HG03066 (cell line): Measurements from ENCODE around the gene LASP1.

ENCODE experiments used
- ATAC-seq: cut with Tn5 transposase; IDR thresholded peaks from one replicate; pipeline ENCODE4 v1.9.1; 2021; ENCODE audit warnings: low read depth; ENCODE audit not compliant: unreplicated experiment

LASP1 gene

GRCh38 chr17:38868817-38869525, 887 bp upstream of the LASP1 start:
- peak; percentile 29 for ATAC-seq

DNA sequence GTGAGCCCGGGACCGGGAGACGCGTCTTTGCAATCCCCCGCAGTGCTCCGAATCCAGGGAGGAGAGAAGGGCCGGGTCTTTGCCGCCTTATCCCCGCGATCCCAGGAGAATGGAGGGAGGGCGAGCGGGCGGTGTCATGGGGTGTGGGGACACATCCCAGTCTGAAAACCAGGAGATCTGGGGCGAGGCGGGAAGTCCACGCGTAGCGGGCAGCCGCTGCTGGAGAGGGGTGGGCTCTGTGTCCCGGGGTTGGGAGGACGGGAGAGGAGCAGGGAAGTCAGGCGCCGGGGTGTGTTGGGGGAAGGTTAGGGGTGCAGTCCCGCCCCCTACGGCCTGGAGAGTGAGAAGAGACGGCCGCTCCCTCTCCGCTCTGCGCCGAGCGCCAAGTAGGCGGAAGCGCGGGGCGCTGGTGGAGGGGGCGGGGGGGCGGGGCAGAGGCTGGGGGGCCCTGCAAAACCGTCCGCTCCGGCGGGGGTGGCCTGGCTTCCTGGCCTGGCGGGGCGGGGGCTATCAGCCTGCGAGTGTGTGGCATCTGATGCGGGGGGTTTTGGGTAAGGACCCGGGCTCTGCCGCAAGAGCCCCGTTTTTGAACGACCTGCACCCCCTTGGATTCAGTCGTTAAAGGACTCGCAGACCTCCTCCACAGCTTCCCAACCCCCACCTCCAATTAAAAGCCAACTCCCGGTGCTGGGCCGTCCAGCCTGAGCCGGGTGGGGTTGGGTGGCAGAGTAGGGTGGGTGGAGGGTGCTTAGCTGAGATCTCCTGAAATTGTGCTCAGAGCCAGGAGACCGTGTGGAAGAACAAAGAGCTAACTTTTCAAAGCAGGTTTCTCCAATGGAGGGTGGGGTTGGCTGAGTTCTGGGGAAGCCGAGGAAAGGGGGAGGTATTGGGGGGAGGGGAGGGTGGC, 654 bp downstream of the LASP1 start:
- ATAC-seq: peak; percentile 24

DNA sequence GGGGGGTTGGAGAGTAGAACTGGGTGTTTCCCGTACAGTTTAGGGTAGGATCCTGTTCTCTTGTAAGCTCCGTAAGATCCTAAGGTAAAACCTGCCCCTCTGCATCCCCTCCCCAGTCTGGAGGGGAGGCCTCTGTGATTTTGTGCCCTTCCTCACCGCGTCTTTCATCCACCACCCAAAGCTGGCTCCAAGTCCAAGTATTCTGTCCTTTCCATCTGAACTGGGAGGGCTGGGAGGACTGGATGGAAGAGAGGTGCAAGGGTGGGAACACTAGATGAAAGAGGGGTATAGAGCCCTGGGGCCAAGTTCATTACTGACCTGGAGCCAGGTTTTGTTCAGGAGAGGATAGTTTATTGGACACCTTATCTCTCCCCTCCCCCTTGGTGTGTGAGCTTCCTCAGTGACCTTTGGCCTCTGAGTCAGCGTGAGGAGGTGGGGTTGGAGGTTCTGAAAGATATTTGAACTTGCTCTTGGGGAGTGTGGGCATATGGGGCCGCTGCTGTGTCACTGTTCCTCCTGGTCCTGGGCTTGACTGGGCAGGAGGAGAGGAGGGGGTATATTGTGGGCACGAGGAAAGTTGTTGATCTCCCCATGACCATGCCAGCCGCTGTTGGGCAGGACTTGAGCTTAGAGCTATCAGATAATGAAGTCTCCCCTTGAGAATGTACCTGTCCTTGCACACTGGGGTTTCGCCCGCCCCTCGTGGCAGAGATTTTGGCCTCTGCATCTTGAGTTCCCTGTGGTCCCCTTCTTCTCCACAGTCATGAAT, 1.6 kb downstream of the LASP1 start:
- ATAC-seq: no peak

- ATAC-seq: no peak
Observed at GRCh38 chr17:38872027-38872511, 2.2 kb downstream of the LASP1 start.

- no peak for ATAC-seq
Observed at GRCh38 chr17:38872671-38873385, 3.0 kb downstream of the LASP1 start.

DNA sequence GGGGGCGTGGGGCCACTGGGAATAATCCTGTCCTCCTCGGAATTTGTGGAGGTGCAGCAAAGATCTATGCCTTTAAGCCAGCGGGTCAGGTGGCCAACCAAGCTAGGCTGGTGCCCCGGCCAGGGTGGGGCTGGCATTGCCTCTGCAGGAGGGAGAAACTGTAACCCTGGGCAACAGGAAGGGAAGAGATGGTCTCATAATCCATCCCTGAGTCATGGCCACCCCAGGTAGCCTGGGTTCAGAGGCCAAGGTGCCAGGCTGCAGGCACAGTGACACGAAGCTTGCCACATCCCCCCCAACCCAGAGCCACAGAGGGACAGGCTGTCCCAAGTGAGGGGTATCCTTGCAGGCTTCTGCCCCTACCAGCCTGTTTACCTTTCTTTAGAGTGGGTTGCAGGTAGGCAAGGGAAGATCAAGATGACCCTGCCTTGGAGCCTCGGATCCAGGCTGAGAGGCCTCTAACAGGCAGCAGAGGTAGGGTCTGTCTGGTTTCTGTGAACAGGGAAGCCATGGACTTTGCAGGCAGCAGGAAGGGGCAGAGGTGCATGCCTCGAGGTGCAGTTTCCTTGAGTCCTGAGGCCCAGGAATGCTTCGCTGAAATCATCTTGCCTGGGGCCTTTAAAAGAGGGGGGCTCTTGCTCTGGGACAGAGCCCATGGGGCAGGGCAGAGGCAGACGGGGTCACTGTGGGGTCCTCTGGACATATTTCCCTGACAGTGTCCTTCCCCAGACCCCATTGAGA, 4.0 kb downstream of the LASP1 start:
- ATAC-seq: no peak

DNA sequence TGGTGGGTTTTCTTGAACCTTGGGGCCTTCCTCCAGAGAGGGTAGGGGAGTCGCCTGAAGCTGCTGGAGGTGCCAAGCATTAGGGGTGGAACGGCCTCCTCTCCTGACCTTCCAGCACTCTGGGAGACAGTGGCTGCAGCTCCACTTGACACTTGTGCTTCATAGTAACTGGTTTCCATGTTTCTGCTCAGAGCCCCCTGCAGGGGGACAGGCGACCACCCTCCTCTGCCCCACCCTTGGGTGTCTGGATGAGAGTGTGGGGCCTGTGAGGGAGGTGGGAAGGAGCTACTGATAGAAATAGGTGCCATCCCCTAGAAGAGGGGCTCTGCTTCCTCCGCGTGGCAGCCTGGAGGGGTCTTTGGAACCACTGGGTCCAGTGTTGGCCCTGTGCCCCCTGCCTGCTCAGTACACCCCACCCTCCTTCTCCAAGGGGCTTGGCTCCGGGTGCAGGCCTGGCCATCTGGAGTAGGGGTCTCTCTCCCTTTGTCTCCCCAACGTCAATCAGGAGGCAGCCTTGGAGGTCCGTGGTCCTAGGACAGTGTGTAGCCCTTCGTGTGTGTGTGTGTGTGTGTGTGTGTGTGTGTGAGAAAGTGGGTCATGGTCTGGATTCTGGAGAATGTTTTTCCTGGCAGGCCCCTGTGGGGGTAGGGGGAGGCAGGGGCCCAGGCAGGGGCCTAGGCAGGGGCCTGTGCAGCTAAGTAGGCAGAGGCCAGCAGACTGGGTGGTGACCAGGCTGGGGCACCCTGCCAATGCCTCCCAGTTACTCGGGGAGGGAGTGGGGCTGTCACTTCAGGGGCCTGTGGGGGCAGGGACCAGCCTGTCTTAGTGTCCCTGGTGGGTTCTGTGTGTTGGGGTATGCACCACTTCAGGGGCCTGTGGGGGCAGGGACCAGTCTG, 4.9 kb downstream of the LASP1 start:
- ATAC-seq: no peak

GRCh38 chr17:38875477-38876075, 5.7 kb downstream of the LASP1 start:
- ATAC-seq: no peak

DNA sequence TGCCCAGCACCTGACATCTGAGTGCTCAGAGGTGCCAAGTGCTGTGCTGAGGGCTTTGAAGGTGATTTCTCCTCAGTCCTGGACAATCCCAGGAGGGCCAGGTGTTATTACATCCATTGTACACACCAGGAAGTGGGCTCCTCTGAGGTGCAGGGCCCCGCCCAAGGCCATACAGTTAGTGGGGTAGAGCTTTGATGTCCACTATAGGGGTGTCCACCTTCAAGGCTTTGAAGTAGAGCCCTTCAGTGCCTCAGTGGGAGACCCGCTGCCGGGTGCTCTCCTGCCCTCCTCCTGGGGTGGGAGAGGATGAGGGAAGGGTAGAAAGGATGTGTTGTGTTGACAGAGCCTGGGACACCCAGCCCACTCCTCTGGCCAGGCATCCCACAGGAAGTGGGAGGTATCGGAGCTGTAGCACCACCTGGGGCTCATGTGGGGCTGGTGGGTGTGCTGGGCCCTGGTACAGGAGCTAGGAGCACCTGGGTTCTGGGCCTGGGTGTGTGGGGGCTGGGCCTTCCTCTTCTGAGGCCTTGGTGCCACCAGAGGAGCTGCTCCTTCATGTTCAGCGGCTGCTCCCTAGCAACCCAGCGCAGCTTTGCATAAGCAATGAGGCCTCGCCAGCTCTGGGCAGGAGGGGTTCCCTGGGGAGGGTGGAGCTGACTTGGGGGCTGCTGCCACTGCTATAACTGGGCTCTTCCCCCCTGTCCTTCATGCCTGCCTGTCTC, 7.4 kb downstream of the LASP1 start:
- ATAC-seq: no peak

DNA sequence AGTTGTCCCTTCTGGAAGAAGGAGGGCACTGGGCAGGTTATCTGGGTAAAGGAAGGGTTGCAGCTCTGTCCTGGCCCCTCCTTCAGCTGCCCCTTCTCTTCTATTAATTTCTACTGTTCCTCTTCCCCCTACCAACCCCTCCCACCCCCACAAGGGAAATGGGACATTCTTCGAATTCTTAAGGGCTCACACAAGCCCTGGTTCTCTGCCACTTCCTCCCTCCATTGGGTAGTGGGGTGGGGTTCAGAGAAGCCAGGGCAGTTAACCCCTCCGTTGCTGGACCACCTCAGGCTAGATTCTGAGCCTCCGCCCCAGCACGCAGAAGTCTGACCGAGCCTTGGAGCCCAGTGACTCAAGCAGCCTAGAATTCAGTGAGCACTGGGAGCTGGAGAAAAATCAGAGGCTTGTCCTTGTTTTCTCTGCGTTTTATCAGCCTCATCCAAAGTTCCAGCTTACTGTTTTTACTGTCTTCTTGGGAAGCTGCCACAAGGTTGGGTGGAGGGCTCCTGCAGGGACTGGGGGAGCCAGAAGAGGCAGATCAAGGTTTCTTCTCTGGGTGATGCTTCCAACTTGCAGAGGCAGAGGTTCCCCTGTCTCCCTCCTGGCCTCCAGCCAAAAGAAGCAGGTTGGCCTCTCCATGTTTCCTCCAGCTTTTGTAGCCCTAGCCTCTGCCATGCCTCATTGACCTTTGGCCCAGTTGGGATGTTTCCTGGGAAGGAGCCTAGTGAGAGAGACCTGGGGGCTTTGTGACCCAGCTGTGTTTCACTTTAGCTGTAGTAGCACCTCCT, 10.2 kb downstream of the LASP1 start:
- no peak for ATAC-seq

DNA sequence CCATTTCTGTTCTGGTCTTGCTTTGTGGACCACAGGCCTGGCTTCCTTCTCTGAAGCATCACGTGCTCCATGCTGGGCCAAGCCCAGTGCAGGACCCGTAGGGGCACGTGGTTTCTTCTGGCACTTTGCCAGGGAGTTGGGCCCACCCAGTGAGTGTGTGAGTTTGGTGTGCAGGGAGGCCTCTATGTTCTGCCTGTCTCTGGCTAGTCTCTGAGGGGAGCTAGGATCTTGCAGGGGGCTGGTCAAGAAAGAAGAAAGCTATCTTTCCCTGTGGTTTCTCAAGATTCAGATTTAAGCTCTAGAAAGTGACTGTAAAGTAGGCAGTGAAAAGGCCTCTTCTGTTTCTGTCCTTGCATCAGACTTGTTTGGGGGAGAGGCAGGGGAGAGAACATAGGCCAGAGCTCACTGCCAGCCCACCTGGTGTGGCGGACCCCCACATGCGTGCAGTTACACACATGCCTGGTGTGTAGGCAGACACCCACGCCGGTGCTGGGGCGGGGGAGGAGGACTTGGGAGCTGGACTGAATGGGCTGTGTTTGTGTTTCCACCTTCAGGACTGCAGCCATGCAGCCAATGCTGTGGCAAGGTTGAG, 11.8 kb downstream of the LASP1 start:
- no peak for ATAC-seq

GRCh38 chr17:38882870-38883269, 13.0 kb downstream of the LASP1 start:
- no peak for ATAC-seq

DNA sequence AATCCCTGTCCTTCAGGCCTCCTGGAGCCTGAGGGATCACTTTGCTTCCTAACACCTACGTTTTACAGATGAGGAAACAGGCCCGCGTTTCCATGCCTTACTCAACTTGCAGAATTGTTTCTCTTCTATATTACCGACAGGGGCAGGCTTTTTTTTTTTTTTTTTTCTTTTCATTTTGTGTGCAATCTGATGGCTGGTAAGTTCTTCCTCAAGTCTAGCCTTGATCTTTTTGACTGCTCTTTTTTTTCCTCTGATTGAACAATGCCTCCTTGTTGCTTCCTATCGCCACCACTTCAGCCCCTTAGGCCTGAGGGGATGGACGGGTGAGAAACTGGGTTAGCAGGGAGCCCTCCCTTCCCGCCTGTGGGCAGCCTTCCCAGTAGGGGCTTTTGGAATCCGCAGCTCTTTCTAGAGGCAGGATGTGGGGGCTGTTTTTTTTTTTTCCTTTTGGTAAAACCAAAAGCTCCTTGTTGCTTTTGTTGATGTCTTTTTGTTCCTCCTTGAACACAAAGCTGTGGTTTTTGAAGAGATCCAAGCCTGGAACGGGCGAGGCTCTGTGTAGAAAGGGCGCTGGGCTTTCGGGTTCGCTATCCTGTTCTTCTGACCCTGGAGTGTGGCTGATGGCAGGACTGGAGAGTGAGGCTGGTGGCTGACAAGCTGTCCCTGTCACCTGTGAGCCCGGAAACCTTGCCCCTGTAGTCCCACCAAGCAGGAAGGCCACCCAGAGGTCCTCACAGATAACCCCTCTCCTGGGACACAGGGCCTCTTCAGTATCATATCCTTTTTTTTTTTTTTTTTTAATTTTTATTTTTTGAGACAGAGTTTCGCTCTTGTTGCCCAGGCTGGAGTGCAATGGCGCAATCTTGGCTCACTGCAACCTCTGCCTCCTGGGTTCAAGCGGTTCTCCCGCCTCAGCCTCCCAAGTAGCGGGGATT, 14.0 kb downstream of the LASP1 start:
- no peak for ATAC-seq

GRCh38 chr17:38885044-38885727, 15.3 kb downstream of the LASP1 start:
- no peak for ATAC-seq
